SK-N-SH (cell line): Measurements from ENCODE around the gene NACAD. TPM values are rescaled to one million over a fixed set of nuclear protein-coding genes. Genes with fewer than 3 reads are reported as not detected.

Experiments
- CTCF ChIA-PET: fragments of 300-600, 350-600 bp; formaldehyde crosslinking; extraction: SDS; loops from one replicate; lab custom pipeline; 2021; lab: Yijun Ruan, JAX
- POLR2A ChIA-PET: fragments of 350-600 bp; sonication (Branson Sonifier 250); formaldehyde crosslinking; extraction: SDS; loops from one replicate; lab custom pipeline; 2020; ENCODE audit warnings: antibody characterized with exemption, inconsistent platforms; lab: Yijun Ruan, JAX
- DNase-seq: peaks from one replicate; pipeline ENCODE4 v3.0.0; 2012
- H2AFZ ChIP-seq: fragments of 200-600 bp; sonication (generic); 2 replicates; pipeline ENCODE4 v1.8.1; 2016; ENCODE audit warnings: antibody characterized with exemption, mild to moderate bottlenecking, low read depth
- H3F3A ChIP-seq: fragments of 200-600 bp; sonication (generic); replicated peaks from 2 replicates; pipeline ENCODE3; 2016; ENCODE audit warnings: antibody characterized with exemption, mild to moderate bottlenecking; ENCODE audit not compliant: insufficient read depth
- H3K27ac ChIP-seq, 2 experiments: fragments of 200-500 bp in 1 of 2; fragments of 200-600 bp in 1 of 2; sonication (Bioruptor generic) in 1 of 2; sonication (generic), shearing (Covaris generic) in 1 of 2; 2 replicates each; pipeline versions ENCODE4 v1.5.1 to v1.6.1; 2014 to 2016; ENCODE audit warnings: low read depth in 2 of 2, inconsistent platforms in 1 of 2, low read length in 1 of 2, mild to moderate bottlenecking in 1 of 2, mixed read lengths in 1 of 2
- H3K27me3 ChIP-seq: fragments of 200-600 bp; sonication (generic), shearing (Covaris generic); 2 replicates; pipeline ENCODE4 v1.6.1; 2016; ENCODE audit warnings: mixed run types; ENCODE audit not compliant: insufficient read depth
- H3K36me3 ChIP-seq, 2 experiments: fragments of 200-500 bp in 1 of 2; fragments of 200-600 bp in 1 of 2; sonication (Bioruptor generic) in 1 of 2; sonication (generic) in 1 of 2; replicated peaks in 1 of 2; 2 replicates each; pipeline versions ENCODE3 to v1.5.1; 2014 to 2016; ENCODE audit warnings: low read length in 1 of 2, mild to moderate bottlenecking in 1 of 2; ENCODE audit not compliant: insufficient read depth in 2 of 2, control insufficient read depth in 1 of 2
- H3K4me1 ChIP-seq, 2 experiments: fragments of 200-500 bp in 1 of 2; fragments of 200-600 bp in 1 of 2; sonication (Bioruptor generic) in 1 of 2; sonication (generic), shearing (Covaris generic) in 1 of 2; 2 replicates each; pipeline versions ENCODE4 v1.5.1 to v1.6.1; 2014 to 2016; ENCODE audit warnings: low read depth in 1 of 2, low read length in 1 of 2, mixed run types in 1 of 2; ENCODE audit not compliant: insufficient read depth in 2 of 2, control insufficient read depth in 1 of 2
- H3K4me2 ChIP-seq: fragments of 200-600 bp; sonication (generic), shearing (Covaris generic); 2 replicates; pipeline ENCODE4 v1.6.1; 2017; ENCODE audit warnings: mixed run types
- H3K4me3 ChIP-seq, 2 experiments: fragments of 200-500 bp in 1 of 2; fragments of 200-600 bp in 1 of 2; sonication (Bioruptor generic) in 1 of 2; sonication (generic), shearing (Covaris generic) in 1 of 2; 2 replicates each; pipeline versions ENCODE4 v1.5.1 to v1.8.1; 2014 to 2016; ENCODE audit warnings: low read depth in 2 of 2, inconsistent platforms in 1 of 2, low read length in 1 of 2, mild to moderate bottlenecking in 1 of 2, mixed read lengths in 1 of 2, moderate library complexity in 1 of 2
- H3K79me2 ChIP-seq: fragments of 200-600 bp; sonication (generic); 2 replicates; pipeline ENCODE4 v1.8.1; 2017; ENCODE audit warnings: mild to moderate bottlenecking; ENCODE audit not compliant: insufficient read depth
- H3K9ac ChIP-seq: fragments of 200-600 bp; sonication (generic); 2 replicates; pipeline ENCODE4 v1.6.1; 2017; ENCODE audit warnings: mixed run types
- H3K9me2 ChIP-seq: fragments of 200-600 bp; sonication (generic); 2 replicates; pipeline ENCODE4 v1.6.1; 2017; ENCODE audit warnings: mixed run types
- H3K9me3 ChIP-seq: fragments of 200-600 bp; sonication (generic); 2 replicates; pipeline ENCODE4 v1.6.1; 2017; ENCODE audit warnings: mixed run types, mild to moderate bottlenecking, moderate library complexity
- H4K20me1 ChIP-seq: fragments of 200-600 bp; sonication (generic); 2 replicates; pipeline ENCODE4 v1.6.1; 2017; ENCODE audit warnings: mild to moderate bottlenecking, mixed run types; ENCODE audit not compliant: insufficient read depth
- ELF1 ChIP-seq: IDR thresholded peaks from 2 replicates; pipeline ENCODE4 v1.4.0; 2012
- EZH2phosphoT487 ChIP-seq: fragments of 200-600 bp; sonication (generic); IDR thresholded peaks from 2 replicates; pipeline ENCODE4 v1.6.1; 2017; ENCODE audit warnings: low read depth, mixed run types, mild to moderate bottlenecking, antibody characterized with exemption, moderate library complexity, borderline replicate concordance
- GABPA ChIP-seq: IDR thresholded peaks from 2 replicates; pipeline ENCODE4 v1.4.0; 2012; ENCODE audit warnings: low read depth, mild to moderate bottlenecking
- MXI1 ChIP-seq: IDR thresholded peaks from 2 replicates; pipeline ENCODE4 v1.6.1; 2012; ENCODE audit warnings: mild to moderate bottlenecking, low read depth, low read length, improper control_type of control experiment
- NRF1 ChIP-seq: IDR thresholded peaks from 2 replicates; pipeline ENCODE4 v1.6.1; 2012; ENCODE audit warnings: low read depth, mild to moderate bottlenecking, low read length
- RAD21 ChIP-seq: IDR thresholded peaks from 2 replicates; pipeline ENCODE4 v1.6.1; 2012; ENCODE audit warnings: mild to moderate bottlenecking, low read length
- RCOR1 ChIP-seq: fragments of 150-350 bp; IDR thresholded peaks from 2 replicates; pipeline ENCODE4 v1.6.1; 2017; ENCODE audit warnings: antibody characterized with exemption, low read length
- REST ChIP-seq: IDR thresholded peaks from 2 replicates; pipeline ENCODE4 v1.6.1; 2012; ENCODE audit warnings: mild to moderate bottlenecking, low read depth, low read length, moderate library complexity
- RXRA ChIP-seq: IDR thresholded peaks from 2 replicates; pipeline ENCODE4 v1.4.0; 2012; ENCODE audit warnings: low read depth, mild to moderate bottlenecking, borderline replicate concordance
- TAF1 ChIP-seq: IDR thresholded peaks from 2 replicates; pipeline ENCODE4 v1.6.1; 2012; ENCODE audit warnings: low read depth, mild to moderate bottlenecking, low read length, moderate library complexity, borderline replicate concordance
- WGBS: methylation state at CpG from one replicate; pipeline ENCODE4 v1.1.6; 2017; ENCODE audit warnings: low lambda C conversion rate; 5-methylcytosine and 5-hydroxymethylcytosine counted together
- polyA plus RNA-seq, 3 experiments: library from polyadenylated mRNA; depleted of rRNA; stranded (reverse); fragments of >200 nt; gene quantifications; 2 replicates each; pipeline ENCODE4 v1.2.3, GENCODE V29; 2012
- small RNA-seq, 7 experiments: library from RNA; depleted of rRNA; stranded (forward); fragments of <200 nt; gene quantifications; one replicate each; pipeline ENCODE3, GENCODE V24; 2012
- TF ChIP-seq, protein P1 (sequence below): IDR thresholded peaks from 2 replicates; pipeline ENCODE4 v1.4.0; 2012; ENCODE audit warnings: low read depth

The NACAD gene
- polyA plus RNA-seq, 1 of the 3 experiments (the other 2 are of a cell fraction), result 2.8 TPM

GRCh38 chr7:45032421-45032820 lies 56.3 kb downstream of the NACAD start:
- Histone ChIP-seq H2AFZ (no peak overlapping the region), H3K79me2 (peaks cover 95% of the 10 kb centered on the region), H3F3A (no peaks in the 10 kb centered on the region), H3K36me3 (peaks cover 4 to 8% of the 10 kb centered on the region in 2 experiments), H4K20me1 (peaks cover 39% of the 10 kb centered on the region), H3K27me3 (no peaks in the 10 kb centered on the region), H3K9me2 (no peaks in the 10 kb centered on the region), H3K27ac (no peak overlapping the region), H3K9ac (no peak overlapping the region), H3K9me3 (no peaks in the 10 kb centered on the region), H3K4me1 (peaks cover 11 to 13% of the 10 kb centered on the region in 2 experiments; a peak in 3 of 4 replicates), H3K4me2 (no peak overlapping the region), H3K4me3 (no peak overlapping the region)
- POLR2A ChIA-PET, result interaction anchor here (1.1 kb wide), 1 partner anchor 34 kb away, joined by 3 read pairs; no protein-coding TSS in a partner anchor
- TF ChIP-seq EZH2phosphoT487 (no peak), RCOR1 (no peak), RAD21 (no peak), NRF1 (no peak), RXRA (no peak), GABPA (no peak), TAF1 (no peak), MXI1 (no peak), ELF1 (no peak)
- no peak for DNase-seq
- CTCF ChIA-PET, result interaction anchor here (1.0 to 1.4 kb wide), 3 partner anchors 31 to 103 kb away, joined by 3 to 4 read pairs (median 4); no protein-coding TSS in a partner anchor
- WGBS, result 98% methylated on average over 4 of the region's 4 CpGs

DNA sequence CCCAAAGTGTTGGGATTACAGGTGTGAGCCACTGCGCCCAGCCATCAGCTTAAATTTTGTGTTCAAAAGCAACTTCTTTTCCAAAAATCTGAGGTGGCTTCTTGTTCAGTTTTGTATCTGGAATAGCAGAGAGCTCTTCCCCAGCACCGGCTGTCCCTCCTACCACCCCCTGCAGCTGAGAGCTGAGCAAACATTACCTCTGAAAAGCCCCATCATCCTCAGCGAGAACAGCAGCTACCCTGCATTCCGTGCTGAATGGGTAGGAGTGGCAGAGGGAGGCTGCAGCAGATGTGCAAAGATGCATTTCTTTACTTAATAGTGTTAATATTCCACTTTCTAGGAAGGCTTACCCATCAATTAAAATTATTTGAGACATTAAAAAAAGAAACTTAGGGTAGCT lies 56.9 kb downstream of the NACAD start:
- no peak overlapping the region for H3K4me3 ChIP-seq
- H3K9me3 ChIP-seq, result no peaks in the 10 kb centered on the region
- WGBS, result 92% methylated on average over 4 of the region's 4 CpGs
- no peak overlapping the region for H3K4me2 ChIP-seq
- H3K27ac ChIP-seq, result no peak overlapping the region
- TF ChIP-seq REST, result no peak
- no peak for TF ChIP-seq ELF1
- TF ChIP-seq TAF1, result no peak
- TF ChIP-seq, protein P1, sequence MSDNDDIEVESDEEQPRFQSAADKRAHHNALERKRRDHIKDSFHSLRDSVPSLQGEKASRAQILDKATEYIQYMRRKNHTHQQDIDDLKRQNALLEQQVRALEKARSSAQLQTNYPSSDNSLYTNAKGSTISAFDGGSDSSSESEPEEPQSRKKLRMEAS, result no peak
- TF ChIP-seq, all 33 proteins: peak for 0
- Histone ChIP-seq H3K27me3 (no peaks in the 10 kb centered on the region), H4K20me1 (peaks cover 41% of the 10 kb centered on the region), H3K4me1 (peaks cover 11 to 13% of the 10 kb centered on the region in 2 experiments; a peak in 3 of 4 replicates), H3K9ac (no peak overlapping the region), H3F3A (no peaks in the 10 kb centered on the region), H3K9me2 (no peaks in the 10 kb centered on the region), H3K36me3 (peaks cover 4 to 14% of the 10 kb centered on the region in 2 experiments), H3K79me2 (peaks cover 95% of the 10 kb centered on the region), H2AFZ (no peak overlapping the region)
- POLR2A ChIA-PET, result interaction anchor here (0.7 kb wide), 1 partner anchor 42 kb away, joined by 3 read pairs; no protein-coding TSS in a partner anchor
- no peak for DNase-seq
- CTCF ChIA-PET, result interaction anchor here (0.7 to 1.0 kb wide), 2 partner anchors 30 to 80 kb away, joined by 3 read pairs; no protein-coding TSS in a partner anchor

Small RNA genes lying within 50 kb of the gene (small RNA-seq; reads per million reads assigned to genes)
- gene SNORA5A (1.7 to 88.1 (median 13.7) reads per million in 7 experiments), gene SNORA5B (0 reads per million in 7 experiments), gene SNORA5C (0.19 to 48.4 (median 5.7) reads per million in 7 experiments)

Other genes with a start within 250 kb of the NACAD start
- 207 and 389 TPM in 2 replicates for gene H2AZ2, start 240.9 kb downstream of the NACAD start, polyA plus RNA-seq (2012; rRNA removed)
- gene PURB, start 203.4 kb downstream of the NACAD start, polyA plus RNA-seq (2012; rRNA removed), result 4.1 and 4.8 TPM in 2 replicates
- 0.05 and 0.10 TPM in 2 replicates for gene MYO1G, start 110.0 kb downstream of the NACAD start, polyA plus RNA-seq (2012; rRNA removed)
- 65.6 and 83.2 TPM in 2 replicates for gene CCM2, start 88.8 kb downstream of the NACAD start, polyA plus RNA-seq (2012; rRNA removed)
- gene TBRG4, start 22.7 kb upstream of the NACAD start, polyA plus RNA-seq (2012; rRNA removed), result 76.2 and 89.4 TPM in 2 replicates
- not detected in 2 replicates for gene RAMP3, start 68.8 kb upstream of the NACAD start, polyA plus RNA-seq (2012; rRNA removed)